Measurements from ENCODE around the gene ZNF48.

ZNF48 gene

DNA sequence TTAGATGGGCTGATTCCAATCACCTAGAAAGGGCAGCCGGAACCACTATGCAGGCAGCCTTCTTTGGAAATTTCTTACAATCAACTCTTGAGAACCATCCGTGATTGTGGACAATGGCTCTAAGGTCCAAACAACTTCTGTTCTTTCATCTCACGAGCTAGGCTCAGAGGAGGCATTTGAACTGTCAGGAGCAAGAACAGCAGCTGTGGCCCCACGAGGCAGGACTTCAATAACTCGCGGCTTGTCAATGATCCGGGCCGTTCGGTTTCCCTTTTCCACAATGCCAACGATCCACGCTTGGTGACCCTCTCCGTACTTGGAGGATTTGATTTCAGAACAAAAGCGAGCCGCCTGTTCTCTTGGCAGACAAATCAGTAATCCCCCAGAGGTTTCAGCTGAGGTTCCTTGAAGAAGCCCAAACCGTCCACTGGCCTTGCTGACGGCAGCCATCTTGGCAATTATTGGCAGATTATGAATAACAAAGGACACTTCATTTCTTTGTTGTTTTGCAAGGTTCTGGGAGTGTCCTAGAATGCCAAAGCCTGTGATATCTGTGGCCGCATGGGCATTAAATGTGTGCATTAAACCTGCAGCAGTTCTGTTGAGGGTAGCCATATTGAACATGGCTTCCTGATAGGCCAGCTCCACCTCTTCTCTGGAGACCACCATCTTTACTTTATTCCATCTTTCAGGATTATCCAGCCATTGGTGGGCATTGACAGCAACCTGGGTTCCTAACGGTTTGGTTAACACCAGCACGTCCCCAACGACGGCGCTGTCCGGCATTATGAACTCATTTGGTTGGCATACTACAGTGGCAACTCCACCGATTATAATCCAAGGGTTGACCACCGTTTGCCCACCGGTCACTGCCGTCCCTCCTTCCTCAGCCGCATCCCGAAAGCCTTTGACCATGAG lies 49.3 kb downstream of the ZNF48 start:
- DNase-seq (ENCODE audit: low spot score): no peak

DNA sequence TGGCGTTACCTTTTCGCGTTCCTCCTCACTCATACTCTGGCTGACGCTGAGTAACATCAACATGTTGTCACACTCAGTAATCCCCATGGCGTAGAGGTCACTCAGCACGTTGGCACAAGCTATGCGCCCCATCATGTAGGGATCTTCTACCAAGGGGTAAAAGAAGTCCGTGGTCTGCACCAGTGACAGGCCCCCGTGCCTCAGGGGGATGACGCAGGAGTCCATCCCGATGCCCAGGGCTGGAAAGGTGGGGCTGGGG lies 49.9 kb downstream of the ZNF48 start:
- no peak for DNase-seq (ENCODE audit: low spot score)

DNA sequence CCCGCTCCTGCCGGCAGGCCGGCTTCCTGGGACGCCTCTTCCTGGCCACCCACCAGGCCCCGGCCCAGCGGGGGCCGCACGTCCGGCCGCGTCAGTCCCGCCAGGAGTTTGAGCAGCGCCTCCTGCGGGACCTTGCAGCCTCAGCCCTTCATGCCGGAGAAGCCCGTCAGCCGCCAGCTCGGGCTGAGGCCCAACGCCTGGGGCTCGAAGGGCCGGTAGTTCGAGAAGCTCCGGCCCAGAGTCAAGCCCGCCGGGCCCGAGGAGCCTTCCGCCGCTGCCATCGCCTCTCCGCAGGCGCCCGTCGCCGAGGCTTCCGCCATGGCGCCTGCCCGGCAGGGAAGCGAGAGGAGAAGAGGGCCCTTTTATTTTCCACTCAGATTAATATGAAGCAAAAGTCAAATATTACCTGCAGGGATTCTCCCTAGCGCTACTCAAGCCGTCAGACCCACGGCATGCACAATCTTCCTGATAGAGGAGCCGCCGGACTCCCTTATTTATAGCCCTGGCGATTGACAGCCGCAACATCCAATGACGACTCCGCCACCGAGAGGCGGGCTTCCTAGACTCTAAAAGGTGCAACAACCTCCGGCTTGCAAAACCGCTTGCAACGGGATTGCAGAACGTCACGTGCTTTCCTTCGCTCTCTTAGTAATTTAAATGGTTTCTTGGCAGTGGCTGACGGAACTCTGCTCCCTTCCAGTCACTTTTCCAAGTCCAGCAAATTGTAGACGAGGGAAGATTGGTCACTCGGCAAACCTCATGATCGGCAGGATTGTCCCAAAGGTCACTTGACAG lies 50.4 kb downstream of the ZNF48 start, which contains the start of gene SEPHS2:
TSS of gene SEPHS2 (minus strand) at position 467 of the 795 bp plus-strand sequence. CDS start at position 320, 147 bp downstream.
- peak; percentile 89 for DNase-seq (ENCODE audit: low spot score)

DNA sequence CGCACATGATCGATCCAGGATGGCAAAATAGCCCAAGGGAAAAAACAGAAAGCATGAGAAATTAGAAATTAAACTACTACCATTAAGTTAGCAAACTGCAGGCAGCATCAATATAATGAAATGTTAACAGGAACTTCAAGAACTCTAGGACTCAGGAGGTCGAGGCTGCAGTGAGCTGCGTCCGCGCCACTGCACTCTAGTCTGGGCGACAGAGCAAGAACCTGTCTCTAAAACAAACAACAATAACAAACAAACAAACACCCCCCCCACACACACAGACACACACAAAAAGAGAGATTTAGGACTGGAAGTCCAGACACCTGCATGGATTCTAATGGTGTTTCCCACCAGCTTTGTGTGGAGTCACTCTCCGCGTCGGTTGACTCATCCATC lies 51.0 kb downstream of the ZNF48 start:
- no peak for DNase-seq (ENCODE audit: low spot score)

DNA sequence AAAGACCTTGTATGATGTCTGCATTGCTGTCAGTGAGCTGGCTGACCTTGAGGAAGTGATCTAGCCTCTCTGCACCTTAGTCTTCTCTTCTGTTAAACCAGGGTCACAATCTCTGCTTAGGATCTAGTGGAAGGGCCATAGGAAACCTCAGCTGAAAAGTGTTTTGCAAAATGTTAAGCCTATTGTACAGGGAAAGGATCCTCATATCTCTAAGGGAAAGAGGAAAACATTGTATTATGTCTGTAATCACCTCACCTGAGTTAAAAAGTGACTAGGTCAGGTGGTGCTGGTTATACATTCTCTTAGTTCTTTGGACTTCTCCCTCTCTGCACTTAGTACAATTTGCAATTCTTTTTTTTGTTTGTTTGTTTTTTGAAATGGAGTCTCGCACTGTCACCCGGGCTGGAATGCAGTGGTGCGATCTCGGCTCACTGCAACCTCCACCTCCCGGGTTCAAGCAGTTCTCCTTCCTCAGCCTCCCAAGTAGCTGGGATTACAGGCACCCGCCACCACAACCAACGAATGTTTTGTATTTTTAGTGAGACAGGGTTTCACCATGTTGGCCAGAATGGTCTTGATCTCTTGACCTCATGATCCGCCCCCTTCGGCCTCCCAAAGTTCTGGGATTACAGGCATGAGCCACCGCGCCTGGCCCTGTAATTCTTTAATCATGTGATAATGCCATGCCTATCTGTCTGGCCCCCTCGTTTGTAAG lies 52.4 kb downstream of the ZNF48 start:
- DNase-seq (ENCODE audit: low spot score): no peak

DNA sequence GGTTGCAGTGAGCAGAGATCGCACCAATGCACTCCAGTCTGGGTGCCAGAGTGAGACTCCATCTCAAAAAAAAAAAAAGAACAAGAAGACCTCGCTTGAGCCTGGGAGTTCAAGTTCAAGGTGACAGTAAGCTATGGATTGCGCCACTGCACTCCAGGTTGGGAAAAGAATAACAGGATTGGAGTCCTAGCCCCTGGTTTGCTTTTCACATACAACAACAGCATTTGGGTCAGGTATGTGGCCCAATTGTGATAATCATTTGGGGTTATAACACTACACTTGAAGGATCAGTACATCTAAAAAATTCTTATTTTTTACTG lies 53.9 kb downstream of the ZNF48 start:
- no peak for DNase-seq (ENCODE audit: low spot score)
